ENCODE measurements around the gene NDUFA13. TPM values are rescaled to one million over a fixed set of nuclear protein-coding genes. Genes with fewer than 3 reads are reported as not detected.

The NDUFA13 gene
- total RNA-seq, 1 experiment from 2014 or later, result 203 TPM

GRCh38 chr19:19544954-19545591 is 29.0 kb downstream of the NDUFA13 start:
- no TSS peak for BruUV-seq (replicated peaks)
- CTCF ChIA-PET, result no interaction called here

GRCh38 chr19:19545707-19546106 is 29.7 kb downstream of the NDUFA13 start:
- TF ChIP-seq EZH2 (IDR thresholded peaks at IDR 0.05; ENCODE audit: low read depth) (no peak), CTCF (conservative IDR thresholded peaks at IDR 0.05) (no peak)

More at GRCh38 chr19:19544954-19545591, 29.0 kb downstream of the NDUFA13 start:
- H3K9me3 ChIP-seq (ENCODE audit: insufficient read depth, low read depth), result no peaks in the 10 kb centered on the region
- H3K4me1 ChIP-seq (replicated peaks; ENCODE audit: insufficient read depth), result peaks cover 11% of the 10 kb centered on the region
- no peaks in the 10 kb centered on the region for H3K36me3 ChIP-seq (ENCODE audit: low read depth)
- peaks cover 7% of the 10 kb centered on the region; the same call in 1 of the 2 replicates for H3F3A ChIP-seq (ENCODE audit: insufficient read depth, low read depth)
- TF ChIP-seq CTCF (conservative IDR thresholded peaks at IDR 0.05), result no peak
- no peak overlapping the region for H3K4me3 ChIP-seq
- no peak overlapping the region for H3K27ac ChIP-seq
- intact Hi-C loops (cut with micrococcal nuclease; ENCODE audit: unreplicated experiment), result no loop called here
- DNase-seq, result no peak
- H3K27me3 ChIP-seq (ENCODE audit: insufficient read depth, low read depth), result no peaks in the 10 kb centered on the region
- H3K9me2 ChIP-seq (ENCODE audit: insufficient read depth), result no peaks in the 10 kb centered on the region
- H4K20me1 ChIP-seq (ENCODE audit: insufficient read depth), result no peaks in the 10 kb centered on the region
- H3K4me2 ChIP-seq, result no peak overlapping the region
- POLR2A ChIA-PET (ENCODE audit: unreplicated experiment), result no interaction called here
- H2AFZ ChIP-seq, result no peak overlapping the region
- no peaks in the 10 kb centered on the region for H3K79me2 ChIP-seq (ENCODE audit: low read depth)

GRCh38 chr19:19546751-19547162 is 30.7 kb downstream of the NDUFA13 start:
- H3K9me2 ChIP-seq (ENCODE audit: insufficient read depth), result no peaks in the 10 kb centered on the region
- H3K27ac ChIP-seq, result no peak overlapping the region
- peaks cover 14% of the 10 kb centered on the region for H3F3A ChIP-seq (ENCODE audit: insufficient read depth, low read depth)
- ChIA-PET POLR2A (ENCODE audit: unreplicated experiment) (no interaction called here), CTCF (interaction anchor here (0.6 kb wide), 1 partner anchor 60 kb away, joined by 3 read pairs; no protein-coding TSS in a partner anchor)
- no peak overlapping the region for H2AFZ ChIP-seq
- peak overlapping the region; percentile 50 for H3K4me2 ChIP-seq
- no TSS peak for BruUV-seq (replicated peaks)
- H4K20me1 ChIP-seq (ENCODE audit: insufficient read depth), result no peaks in the 10 kb centered on the region
- H3K4me3 ChIP-seq, result no peak overlapping the region
- peak in 1 of 2 experiments; percentile 81 for DNase-seq
- H3K9me3 ChIP-seq (ENCODE audit: insufficient read depth, low read depth), result no peaks in the 10 kb centered on the region
- no peaks in the 10 kb centered on the region for H3K27me3 ChIP-seq (ENCODE audit: insufficient read depth, low read depth)
- H3K79me2 ChIP-seq (ENCODE audit: low read depth), result no peaks in the 10 kb centered on the region
- no peaks in the 10 kb centered on the region for H3K36me3 ChIP-seq (ENCODE audit: low read depth)
- intact Hi-C loops (cut with micrococcal nuclease; ENCODE audit: unreplicated experiment), result loop anchor here (2.0 kb wide), 1 partner anchor 82 kb away; the partner anchor contains the start of gene LPAR2
- peaks cover 11% of the 10 kb centered on the region for H3K4me1 ChIP-seq (replicated peaks; ENCODE audit: insufficient read depth)
- TF ChIP-seq EZH2 (IDR thresholded peaks at IDR 0.05; ENCODE audit: low read depth) (no peak), CTCF (conservative IDR thresholded peaks at IDR 0.05) (no peak)

More at GRCh38 chr19:19545707-19546106, 29.7 kb downstream of the NDUFA13 start:
- Histone ChIP-seq H4K20me1 (ENCODE audit: insufficient read depth) (no peaks in the 10 kb centered on the region), H3K9me2 (ENCODE audit: insufficient read depth) (no peaks in the 10 kb centered on the region), H3K79me2 (ENCODE audit: low read depth) (no peaks in the 10 kb centered on the region), H3K27ac (no peak overlapping the region), H3K4me1 (replicated peaks; ENCODE audit: insufficient read depth) (peaks cover 11% of the 10 kb centered on the region), H2AFZ (no peak overlapping the region), H3F3A (ENCODE audit: insufficient read depth, low read depth) (peaks cover 6% of the 10 kb centered on the region; the same call in 1 of the 2 replicates), H3K9me3 (ENCODE audit: insufficient read depth, low read depth) (no peaks in the 10 kb centered on the region), H3K4me2 (no peak overlapping the region), H3K36me3 (ENCODE audit: low read depth) (no peaks in the 10 kb centered on the region), H3K27me3 (ENCODE audit: insufficient read depth, low read depth) (no peaks in the 10 kb centered on the region), H3K4me3 (no peak overlapping the region)
- POLR2A ChIA-PET (ENCODE audit: unreplicated experiment), result no interaction called here
- BruUV-seq (replicated peaks), result no TSS peak
- intact Hi-C loops (cut with micrococcal nuclease; ENCODE audit: unreplicated experiment), result loop anchor here (2.0 kb wide), 1 partner anchor 83 kb away; the partner anchor contains the start of gene LPAR2
- no peak for DNase-seq
- CTCF ChIA-PET, result no interaction called here
